Stimulated activated CD8-positive, alpha-beta memory T cell treated with anti-CD3 and anti-CD28 coated beads, Interleukin-7, amount 100 ng/mL, for 24 hours (primary cell): Measurements from ENCODE around the gene P2RY11.
A peak's percentile ranks its signal among the peaks of the same experiment; 100 is the strongest.

Source experiments
- DNase-seq: peaks from one replicate; pipeline ENCODE4 v3.0.0-alpha.2; 2020; ENCODE audit warnings: low read depth

The P2RY11 gene

GRCh38 chr19:10111405-10111811 lies at the start of gene P2RY11:
P2RY11 (plus strand) TSS chr19:10111693; CDS start chr19:10111722, 29 bp downstream.
- no peak for DNase-seq

GRCh38 chr19:10061717-10062310 lies 49.7 kb upstream of the P2RY11 start:
- DNase-seq = no peak

DNA sequence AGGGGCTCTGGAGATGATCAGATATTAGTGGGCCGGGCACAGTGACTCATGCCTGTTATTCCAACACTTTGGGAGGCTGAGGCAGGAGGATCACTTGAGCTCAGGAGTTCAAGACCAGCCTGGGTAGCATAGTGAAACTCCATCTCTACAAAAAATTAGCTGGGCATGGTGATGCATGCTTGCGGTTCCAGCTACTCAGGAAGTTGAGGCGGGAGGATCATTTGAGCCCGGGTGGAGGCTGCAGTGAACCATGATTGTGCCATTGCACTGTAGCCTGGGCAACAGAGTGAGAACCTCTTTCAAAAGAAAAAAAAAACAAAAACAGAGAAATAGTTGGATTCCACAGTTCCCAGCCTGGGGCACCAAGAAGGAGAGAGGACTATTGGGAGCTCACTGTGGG lies 43.3 kb upstream of the P2RY11 start:
- DNase-seq = no peak

- DNase-seq = no peak
These were observed 42.4 kb upstream of the P2RY11 start for GRCh38 chr19:10069046-10069445.

DNA sequence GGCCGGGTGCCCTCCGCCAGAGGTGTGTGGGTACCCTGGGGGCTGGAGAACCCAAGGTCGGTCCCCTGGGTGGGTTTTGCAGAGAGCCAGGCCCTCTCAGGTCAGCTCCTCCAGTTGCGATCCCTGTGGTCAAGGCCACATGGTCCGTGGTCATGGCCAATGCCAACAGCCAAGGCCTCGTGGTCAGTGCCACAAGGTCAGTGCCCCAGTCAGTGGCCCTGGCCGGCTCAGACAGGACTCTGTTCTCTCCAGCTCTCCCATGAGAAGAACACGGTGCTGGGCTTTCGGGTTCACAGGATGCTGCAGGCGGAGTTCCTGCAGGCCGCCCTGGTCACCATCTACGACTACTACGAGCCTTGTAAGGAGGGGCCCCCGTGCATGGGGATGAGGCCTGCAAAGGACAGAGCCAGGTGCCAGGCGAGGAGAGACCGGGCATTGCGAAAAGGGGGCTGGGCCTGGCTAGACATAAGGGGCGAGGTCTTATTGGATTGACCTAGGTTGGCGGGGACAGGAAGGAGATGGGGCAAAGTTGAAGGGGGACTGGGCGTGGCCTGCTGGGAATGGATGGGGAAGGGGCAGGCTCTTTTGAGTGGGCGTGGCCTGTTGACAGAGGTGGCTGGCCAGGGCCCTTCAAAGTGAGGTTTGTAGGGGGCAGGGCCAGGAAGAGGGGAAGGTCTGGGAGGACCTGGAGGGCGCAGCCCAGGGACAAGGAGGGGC lies 40.6 kb upstream of the P2RY11 start:
- DNase-seq = no peak

DNA sequence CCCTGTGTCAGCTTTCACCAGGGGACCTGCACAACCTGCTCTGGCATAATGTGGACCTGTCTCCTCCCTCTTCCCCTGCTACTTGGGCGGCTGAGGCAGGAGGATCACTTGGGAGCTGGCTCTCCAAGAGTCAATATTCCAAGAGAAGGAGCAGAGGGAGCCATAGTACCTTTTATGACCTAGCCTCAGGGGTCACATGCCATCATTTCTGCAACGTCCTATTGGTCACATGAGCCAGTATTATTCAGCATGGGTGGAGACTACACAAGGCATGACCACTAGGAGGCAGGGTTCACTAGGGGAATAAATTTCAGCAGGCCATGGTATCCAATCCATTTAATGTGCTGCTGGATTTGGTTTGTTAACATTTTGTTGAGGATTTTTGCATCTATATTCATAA lies 37.3 kb upstream of the P2RY11 start:
- DNase-seq = no peak

DNA sequence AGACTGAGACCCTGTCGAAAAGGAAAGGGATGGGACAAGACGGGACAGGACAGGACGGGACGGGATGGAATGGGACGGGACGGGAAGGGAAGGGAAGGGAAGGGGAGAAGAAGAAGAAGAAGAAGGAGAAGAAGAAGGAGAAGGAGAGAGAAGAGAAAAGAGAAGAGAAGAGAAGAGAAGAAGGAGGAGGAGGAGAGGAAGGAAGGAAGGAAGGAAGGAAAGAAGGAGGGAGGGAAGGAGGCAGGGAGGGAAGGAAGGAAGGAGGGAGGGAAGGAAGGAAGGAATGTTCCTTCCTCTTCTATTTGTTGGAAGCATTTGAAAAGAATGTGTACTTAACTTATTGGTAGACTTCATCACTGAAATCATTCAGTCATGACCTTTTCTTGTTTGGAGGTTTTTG lies 35.0 kb upstream of the P2RY11 start:
- DNase-seq = no peak

- DNase-seq = no peak
These were observed 33.2 kb upstream of the P2RY11 start for GRCh38 chr19:10078329-10078728.

- DNase-seq = no peak
These were observed 32.5 kb upstream of the P2RY11 start for GRCh38 chr19:10079031-10079453.

GRCh38 chr19:10083911-10084310 lies 27.6 kb upstream of the P2RY11 start:
- no peak for DNase-seq

GRCh38 chr19:10084803-10085202 lies 26.7 kb upstream of the P2RY11 start:
- DNase-seq = no peak

DNA sequence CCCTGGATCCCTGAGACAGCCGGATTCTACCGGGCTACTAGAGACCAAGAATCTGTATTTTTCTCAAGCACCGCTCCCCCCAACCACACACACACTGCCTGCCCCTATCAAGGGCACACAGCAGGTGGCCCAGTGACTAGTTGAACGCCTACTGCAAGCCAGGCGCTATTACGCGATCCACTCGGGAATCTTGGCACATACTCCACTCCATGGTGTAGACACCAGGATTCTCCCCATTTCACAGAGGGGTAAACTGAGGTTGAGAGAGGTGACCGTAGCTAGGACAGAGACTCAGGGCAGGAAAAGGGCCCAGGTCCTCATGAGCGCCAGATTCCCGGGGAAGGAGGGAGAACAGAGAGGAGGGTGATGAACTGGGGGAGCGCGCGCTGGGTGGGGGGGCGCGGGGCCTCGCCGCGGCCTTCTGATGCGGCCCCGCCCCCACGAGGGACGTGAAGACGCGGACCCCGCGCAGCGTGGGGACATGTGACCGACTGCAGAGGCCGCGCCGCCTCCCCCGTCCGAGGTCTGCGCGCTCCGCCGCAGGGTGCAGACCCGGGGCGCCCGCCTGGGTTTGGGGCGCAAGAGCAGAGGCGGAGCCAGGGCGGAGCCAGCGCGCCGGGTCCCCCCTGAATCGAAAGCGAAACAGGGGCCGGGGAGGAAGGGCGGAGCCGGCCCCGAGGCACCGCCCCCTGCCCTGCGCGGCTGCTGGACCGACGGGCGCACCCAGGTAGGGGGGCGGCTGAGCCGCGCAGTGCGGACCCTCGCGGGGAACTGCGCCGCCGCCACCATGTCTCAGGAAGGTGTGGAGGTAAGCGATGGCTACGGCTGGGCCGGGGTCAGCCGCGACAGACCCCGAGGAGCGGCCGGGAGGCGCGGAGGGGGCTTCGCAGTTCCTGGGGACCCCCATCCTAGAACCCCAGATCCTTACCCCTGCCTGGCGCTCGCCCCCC lies 25.6 kb upstream of the P2RY11 start, which contains the start of gene SHFL:
SHFL (plus strand) TSS at position 677 of the 950 bp plus-strand sequence; CDS start at position 788, 111 bp downstream.
- peak; percentile 47 for DNase-seq

DNA sequence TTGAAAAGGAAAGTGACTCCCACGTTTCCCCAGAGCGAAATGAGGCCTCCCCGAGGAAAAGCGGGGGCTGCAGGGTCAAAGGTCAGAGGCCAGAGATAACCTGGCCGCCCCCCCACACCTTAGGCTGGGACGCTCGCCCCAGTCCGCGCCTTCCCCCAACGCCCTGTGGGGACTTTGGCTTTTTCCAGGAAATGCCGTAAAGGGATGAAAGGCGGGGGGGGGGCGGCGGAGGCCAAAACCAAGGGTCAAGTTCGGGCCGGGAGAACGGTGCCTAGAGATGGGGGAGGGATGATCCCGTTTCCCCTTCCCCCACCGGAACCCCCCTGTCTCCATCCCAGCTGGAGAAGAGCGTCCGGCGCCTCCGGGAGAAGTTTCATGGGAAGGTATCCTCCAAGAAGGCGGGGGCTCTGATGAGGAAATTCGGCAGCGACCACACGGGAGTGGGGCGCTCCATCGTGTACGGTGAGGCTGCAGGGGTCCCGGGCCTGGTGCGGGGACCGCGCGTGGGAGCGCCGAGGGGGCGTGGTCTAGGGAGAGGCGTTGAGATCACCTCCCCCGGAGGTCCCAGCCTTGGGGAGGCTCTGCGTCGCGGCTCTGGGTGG lies 24.8 kb upstream of the P2RY11 start:
- no peak for DNase-seq

GRCh38 chr19:10087296-10088061 lies 24.0 kb upstream of the P2RY11 start:
- DNase-seq = no peak

DNA sequence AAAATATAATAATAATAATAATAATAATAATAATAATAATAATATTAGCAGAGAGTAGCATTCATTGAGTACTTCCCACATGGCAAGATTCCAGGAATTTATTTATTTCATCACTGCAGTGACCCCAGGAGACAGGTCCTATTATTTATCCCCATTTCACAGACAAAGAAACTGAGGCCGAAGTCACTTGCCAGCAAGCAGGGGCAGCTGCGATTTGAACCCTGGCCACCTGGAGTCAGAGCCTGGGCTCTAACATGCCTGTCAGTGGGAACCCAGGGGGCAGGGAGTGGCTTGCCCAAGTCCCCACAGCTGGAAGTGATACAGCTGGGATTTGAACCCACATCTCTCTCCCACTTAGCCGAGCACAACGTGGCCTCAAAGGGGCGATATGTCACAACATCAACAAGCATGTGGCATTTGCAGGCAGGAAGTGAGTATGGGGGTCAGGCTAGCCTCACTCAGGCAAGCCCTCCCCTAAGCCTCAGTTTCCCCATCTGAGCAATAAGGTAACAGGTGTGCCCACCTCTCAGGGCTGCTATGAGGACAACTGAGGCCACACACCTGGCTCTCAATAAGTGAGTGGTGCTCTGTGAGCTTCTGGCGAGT lies 22.4 kb upstream of the P2RY11 start:
- no peak for DNase-seq

DNA sequence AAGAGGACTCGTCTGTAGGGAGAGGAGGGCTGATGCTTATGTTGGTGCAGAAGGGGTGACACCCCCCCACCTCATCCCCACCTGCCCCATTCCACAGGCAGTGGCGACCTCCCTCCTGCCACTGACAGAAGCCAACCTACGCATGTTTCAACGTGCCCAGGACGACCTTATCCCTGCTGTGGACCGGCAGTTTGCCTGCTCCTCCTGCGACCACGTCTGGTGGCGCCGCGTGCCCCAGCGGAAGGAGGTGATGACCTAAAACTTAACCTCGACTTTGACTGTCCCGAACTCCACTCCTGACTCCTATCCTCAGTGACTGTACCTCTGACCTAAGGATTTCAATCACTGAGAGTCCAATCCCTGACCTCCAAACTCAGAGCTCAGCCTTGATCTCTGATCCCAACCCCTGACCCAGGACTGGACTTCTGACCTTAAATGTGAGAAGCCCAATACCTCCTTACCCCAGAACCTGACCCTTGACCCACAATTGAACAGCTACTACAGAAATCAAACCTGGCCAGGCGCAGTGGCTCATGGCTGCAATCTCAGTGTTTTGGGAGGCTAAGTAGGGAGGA lies 21.6 kb upstream of the P2RY11 start:
- no peak for DNase-seq

DNA sequence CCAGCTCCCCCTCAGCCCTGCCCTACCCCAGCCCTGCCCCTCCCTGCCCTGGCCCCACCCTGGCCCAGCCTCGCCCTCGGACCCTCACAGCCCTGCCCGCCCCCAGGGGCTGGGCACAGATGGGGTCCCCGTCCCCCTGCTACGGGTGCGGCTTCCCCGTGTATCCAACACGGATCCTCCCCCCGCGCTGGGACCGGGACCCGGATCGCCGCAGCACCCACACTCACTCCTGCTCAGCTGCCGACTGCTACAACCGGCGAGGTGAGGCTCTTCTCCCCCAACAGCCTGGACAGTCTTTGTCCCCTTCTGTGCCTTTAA lies 20.2 kb upstream of the P2RY11 start:
- DNase-seq = no peak

DNA sequence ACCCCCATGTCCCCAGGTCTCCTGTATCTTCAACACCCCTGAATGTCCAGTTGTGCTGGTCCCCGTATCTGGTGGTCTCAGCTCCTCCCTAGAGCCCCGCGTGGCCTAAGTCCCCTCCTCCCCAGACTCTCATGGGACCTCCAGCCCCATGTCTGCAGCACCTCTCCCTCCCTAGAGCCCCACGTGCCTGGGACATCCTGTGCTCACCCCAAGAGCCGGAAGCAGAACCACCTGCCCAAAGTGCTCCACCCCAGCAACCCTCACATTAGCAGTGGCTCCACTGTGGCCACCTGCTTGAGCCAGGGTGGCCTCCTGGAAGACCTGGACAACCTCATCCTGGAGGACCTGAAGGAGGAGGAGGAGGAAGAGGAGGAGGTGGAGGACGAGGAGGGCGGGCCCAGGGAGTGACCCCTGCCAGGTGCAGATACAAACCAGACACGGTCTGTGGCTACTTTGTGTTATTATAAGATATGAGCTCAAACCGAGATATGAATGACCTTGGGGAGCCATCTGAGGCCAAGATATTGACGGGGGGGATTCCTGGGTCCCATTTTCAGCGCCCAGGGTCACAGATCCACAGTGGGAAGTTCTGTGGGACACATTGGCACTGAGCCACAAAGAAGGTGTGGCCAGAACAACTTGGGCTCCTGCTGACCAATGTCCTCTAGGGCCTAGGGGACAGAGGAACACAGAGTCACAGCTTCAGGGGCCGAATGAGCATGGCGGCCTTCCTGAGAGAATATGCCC lies 19.4 kb upstream of the P2RY11 start:
- DNase-seq = no peak

- DNase-seq = no peak
These were observed 18.7 kb upstream of the P2RY11 start for GRCh38 chr19:10092648-10093294.
